Stimulated activated naive CD4-positive, alpha-beta T cell treated with Interleukin-2 at 50 U/mL for 16 hours (primary cell): ENCODE data around the gene CD38.

ENCODE experiments used
- DNase-seq: peaks from one replicate; lab custom pipeline; 2025; lab: John Stamatoyannopoulos, UW

The CD38 gene

DNA sequence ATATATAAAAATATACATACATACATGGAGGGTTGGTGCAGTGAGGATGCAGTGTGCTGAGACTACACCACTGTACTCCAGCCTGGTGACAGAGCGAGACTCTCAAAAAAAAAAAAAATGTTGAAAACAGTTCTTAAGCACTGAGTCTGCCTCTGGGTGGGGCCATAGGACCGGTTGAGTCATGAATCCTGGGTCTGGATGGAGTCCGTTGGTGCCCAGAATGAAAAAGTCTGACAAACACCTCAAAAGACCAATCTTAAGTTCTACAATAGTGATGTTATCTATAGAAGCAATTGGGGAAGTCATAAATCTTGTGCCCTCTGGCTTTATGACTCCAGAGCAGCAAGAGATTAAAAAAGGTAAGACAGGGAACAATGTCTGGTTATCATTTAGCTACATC, 90.0 kb downstream of the CD38 start:
- DNase-seq = no peak

DNA sequence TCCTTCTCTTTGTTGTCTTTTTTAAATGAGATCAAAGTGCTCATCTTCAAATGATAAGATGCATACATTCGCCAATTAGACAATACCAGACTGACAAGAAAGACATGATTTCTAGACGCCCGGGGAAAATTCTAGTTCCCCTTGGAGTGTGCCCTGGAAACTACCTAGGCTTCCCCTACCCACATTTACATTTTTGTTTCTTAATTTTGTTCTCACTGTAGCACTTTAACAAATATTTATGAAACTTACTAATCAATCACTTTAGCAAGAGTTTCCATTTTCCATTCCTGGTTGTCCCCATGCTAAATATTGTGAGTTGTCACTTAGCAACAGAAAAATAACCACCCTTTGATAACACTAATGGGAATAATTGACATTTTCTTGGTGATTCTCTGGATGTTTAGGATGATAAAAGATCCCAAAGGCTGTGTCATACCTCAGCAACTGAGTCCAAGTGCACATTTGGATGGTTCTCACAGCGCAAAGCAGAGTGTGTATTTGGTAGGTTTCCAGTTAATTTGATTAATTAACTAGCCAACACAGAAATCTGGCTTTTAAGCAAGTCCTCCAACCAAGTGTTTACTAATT, 90.8 kb downstream of the CD38 start:
- no peak for DNase-seq

DNA sequence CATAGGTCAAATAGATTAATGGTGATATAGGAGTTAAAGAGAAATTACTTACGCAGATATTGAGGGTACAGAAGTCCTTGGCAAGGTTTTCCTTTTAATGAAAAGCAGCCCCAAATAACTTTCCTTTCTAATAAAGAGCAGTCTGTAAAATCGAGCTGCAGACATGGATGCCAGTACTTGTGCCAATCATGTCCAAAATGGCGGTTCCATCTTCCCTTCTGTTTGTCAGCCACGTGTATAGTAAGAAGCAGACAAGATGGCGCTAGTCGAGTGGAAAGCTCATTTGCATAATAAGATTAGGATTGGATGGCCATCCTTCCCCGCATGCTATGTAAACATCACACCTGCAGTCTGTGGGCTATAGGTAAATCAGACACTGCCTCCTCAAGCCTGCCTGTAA, 92.0 kb downstream of the CD38 start:
- no peak for DNase-seq

- DNase-seq = no peak
Observed at GRCh38 chr4:15870921-15871664, 93.0 kb downstream of the CD38 start.

DNA sequence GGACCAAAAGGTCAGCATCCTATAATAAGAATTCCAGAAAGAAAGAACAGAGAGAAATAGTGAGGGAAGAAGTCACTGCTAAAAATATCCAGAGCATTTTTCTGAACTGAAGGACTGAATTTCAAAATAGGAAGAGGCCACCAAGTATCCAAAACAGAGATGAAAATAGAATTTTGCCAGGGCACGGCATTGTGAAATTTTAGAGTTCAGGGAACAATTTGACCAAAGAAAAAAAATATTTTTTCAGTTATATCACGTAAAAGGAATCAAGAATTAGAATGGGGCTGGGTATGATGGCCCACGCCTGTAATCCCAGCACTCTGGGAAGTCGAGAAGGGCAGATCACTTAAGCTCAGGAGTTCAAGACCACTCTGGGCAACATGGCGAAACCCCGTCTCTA, 95.0 kb downstream of the CD38 start:
- DNase-seq = no peak

GRCh38 chr4:15874671-15875070, 96.5 kb downstream of the CD38 start:
- no peak for DNase-seq

DNA sequence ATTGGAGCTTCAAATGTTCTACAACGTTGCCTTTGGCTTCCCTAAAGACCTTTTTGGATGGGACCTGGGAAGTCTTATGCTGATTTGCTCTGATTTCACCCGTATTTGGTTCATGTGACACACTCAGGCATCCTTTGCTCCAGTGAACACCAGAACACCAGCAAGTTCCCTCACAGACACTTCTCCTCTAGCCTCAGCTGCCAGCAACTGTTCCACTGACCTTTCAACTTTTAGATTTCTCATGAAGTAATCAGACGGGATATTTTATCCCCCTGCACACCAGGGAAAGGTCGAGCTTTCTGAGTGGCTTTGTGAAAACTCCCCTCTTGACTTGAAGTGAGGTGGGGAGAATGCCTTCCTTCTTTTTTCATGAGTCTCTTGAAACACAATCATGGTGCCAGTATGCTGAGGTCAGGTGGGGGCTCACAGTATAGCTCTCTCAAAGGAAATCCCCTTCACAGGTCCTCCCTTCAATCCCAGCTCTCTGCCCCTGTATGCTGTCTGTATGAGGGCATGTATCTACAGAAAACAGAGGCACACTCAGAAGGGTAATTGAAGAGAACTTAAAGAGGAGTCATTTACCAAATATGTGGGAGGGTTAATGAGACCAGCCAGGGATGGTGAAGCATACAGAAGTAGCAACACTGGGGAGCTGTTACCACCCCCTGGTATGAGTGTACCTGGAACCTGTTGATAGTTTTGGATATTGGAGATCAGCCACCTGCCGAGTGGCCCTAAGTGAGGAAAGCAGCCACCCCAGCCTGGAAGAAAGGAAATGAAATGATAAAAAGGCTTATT, 97.7 kb downstream of the CD38 start:
- DNase-seq = no peak

DNA sequence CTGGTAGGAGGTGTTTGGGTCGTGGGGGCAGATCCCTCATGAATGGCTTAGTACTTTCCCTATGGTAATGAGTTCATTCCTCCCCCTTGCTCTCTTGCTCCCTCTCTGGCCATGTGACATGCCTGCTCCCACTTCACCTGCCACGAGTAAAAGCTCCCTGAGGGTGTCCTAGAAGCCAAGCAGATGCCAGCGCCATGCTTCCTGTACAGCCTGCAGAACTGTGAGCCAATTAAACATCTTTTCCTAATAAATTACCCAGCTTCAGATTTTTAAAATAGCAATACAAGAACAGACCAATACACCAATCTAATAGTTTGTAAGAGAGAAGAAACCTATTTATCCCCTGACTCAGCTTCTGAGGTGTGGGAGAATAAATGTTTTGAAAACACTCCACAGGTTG, 99.9 kb downstream of the CD38 start:
- no peak for DNase-seq

DNA sequence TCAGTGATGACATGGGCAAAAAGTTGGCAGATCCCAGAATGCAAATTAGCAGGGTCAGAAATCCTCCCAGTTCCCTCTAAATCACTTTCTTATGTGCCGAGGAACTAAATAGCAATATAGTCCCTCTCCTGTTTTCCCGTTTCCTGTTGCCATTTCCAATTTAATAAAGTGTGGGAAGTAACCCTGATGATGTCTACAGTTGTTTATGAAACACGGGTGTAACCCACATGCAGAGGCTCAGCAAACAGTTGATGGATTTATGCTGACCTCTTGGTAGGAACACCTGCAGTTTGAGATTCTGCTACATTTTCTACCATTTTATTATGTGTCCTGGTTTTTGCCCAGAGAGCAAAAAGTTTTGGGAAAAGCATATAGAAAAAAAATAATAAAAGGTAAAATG, 103.7 kb downstream of the CD38 start:
- DNase-seq = no peak

GRCh38 chr4:15882675-15883086, 104.6 kb downstream of the CD38 start:
- peak; percentile 17 for DNase-seq

- no peak for DNase-seq
Observed at GRCh38 chr4:15883610-15884243, 105.6 kb downstream of the CD38 start.

GRCh38 chr4:15884666-15885065, 106.5 kb downstream of the CD38 start:
- DNase-seq = no peak

DNA sequence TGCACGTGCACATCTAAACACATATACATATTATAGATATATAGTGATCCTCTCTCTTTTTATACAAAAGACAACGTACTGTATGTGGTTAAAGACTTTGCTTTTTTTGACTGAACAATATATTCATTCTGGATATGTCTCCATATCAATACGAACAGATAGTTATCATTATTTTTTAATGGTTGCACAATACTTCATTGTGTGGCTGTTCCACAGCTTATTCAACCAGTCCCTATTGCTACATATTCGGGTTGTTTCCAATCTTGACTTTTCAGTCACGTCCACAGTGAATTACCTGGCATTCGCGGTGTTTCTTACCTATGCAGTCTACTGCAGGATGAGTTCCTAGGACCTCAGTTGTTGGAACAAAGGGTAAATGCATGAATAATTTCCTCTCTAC, 107.3 kb downstream of the CD38 start:
- no peak for DNase-seq

DNA sequence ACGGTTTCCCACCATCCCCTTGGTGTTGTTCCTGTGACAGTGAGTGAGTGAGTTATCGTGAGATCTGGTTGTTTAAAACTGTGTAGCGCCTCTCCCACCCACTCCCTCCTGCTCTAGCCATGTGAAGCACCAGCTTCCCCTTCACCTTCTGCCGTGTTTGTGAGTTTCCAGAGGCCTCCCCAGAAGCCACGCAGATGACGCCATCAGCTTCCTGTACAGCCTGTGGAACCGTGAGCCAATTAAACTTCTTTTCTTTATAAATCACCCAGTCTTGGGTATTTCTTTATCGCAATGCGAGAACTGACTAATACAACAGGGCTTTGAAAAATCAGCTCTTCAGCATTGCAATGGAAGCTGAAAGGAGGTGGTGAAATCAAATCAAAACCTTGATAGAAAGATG, 110.4 kb downstream of the CD38 start:
- DNase-seq = no peak

- DNase-seq = no peak
Observed at GRCh38 chr4:15890246-15890829, 112.2 kb downstream of the CD38 start.

- DNase-seq = no peak
Observed at GRCh38 chr4:15891312-15891711, 113.2 kb downstream of the CD38 start.

GRCh38 chr4:15893962-15894361, 115.8 kb downstream of the CD38 start:
- no peak for DNase-seq

DNA sequence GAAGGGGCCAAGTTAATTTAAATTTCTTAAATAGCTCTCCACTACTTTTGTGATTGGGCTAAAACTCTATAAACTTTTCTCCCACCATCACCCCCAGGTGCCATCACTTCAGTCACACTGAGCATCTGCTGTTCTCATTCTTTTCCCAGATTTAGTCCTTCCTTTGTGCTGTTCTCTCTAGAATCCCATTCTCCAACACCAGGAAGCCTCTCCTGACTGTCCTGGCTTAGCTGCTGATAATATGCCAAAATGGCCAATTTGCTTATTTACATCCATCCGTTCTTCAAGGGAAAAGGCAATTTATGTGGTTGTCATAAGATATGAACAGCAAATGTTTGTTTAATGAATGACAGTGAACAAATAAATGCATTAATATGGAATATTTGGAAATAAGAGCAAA, 116.3 kb downstream of the CD38 start:
- DNase-seq = no peak

DNA sequence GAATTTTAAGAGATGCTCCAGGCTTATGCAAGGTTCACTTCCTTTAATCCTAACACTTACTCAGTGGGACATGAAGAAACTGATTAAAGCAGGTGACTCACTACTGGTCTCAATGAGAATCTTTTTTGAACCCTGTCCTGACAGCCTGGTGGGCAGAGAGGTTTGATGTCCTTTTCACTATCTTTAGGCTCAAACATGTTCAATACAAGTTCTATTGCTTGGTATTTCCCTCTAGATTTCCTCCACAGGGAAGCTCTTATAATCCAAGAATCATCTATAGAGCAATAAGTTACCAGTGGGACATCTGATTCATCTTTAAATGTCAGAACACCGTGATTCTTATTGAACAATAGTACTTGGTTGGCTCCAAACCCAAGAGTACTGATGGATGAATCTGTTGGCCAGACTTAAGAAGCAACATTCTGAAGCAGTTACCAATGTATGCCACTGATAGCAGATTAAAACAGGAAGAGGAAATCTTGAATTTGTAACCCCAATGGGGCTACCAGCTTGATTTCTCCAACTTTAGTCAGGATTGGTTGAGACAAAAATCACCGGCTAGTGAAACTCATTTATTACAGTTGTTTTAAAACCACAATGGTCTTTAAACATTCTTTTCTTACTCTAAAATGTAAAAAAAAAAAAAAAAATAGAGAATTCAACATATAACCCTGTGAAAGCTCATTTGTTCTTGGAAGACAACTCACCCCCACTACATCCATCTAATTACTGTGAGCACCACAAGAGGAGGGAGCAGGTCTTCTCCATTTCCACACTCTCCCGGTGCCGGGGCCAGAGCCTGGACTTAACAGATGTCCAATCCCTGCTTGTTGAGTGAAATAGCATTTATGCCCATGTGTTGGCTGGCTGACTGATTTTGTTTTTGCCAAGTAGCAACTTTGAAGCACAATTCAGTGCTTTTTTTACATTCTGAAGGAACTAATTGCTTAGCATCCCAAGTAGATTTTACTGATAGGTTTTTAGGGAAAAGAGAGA, 117.1 kb downstream of the CD38 start:
- no peak for DNase-seq

DNA sequence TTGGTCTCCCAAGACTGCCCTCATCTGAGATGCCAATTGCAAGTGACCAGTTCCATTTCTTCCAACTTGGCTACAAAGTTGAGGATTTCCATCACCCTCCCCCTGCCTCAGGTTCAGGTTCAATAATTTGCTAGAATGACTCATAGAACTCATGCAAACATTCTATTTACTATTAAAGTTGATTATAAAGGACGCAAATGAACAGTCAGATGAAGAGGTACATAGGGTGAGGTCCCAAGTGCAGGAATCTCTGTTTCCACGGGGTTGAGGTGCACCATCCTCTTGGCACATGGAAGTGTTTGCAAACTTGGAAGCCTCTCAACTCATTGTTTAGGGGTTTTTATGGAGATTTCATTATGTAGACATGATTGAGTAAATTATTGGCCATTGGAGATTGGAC, 119.4 kb downstream of the CD38 start:
- DNase-seq = no peak

GRCh38 chr4:15898902-15899301, 120.8 kb downstream of the CD38 start:
- DNase-seq = no peak
